Kidney (tissue), 14 donors: ENCODE data around the gene DPAGT1. TPM values are rescaled to one million over a fixed set of nuclear protein-coding genes. Genes with fewer than 3 reads are reported as not detected.
A peak's percentile ranks its signal among the peaks of the same experiment; 100 is the strongest.

ENCODE experiments used
- DNase-seq, 5 donors: peaks; one replicate each; pipeline ENCODE4 v3.0.0-alpha.2; 2013 to 2020
- FAIRE-seq: peaks from 2 replicates; lab custom pipeline; 2012; peaks lifted over from hg19 to GRCh38; lab: Jason Lieb, UNC
- H3K27ac ChIP-seq, 2 donors: one replicate each; pipeline ENCODE4 v1.7.0; 2013; ENCODE audit warnings: low read depth in 2 of 2, low read length in 2 of 2, inconsistent platforms in 1 of 2
- H3K27me3 ChIP-seq: one replicate; pipeline ENCODE4 v1.7.1; 2013; ENCODE audit warnings: low read length, inconsistent platforms; ENCODE audit not compliant: control insufficient read depth, insufficient read depth
- H3K36me3 ChIP-seq, 3 donors: one replicate each; pipeline versions ENCODE4 v1.7.0 to v1.7.1; 2013; ENCODE audit warnings: low read length in 3 of 3, control low read depth in 1 of 3, inconsistent platforms in 1 of 3; ENCODE audit not compliant: insufficient read depth in 3 of 3, control insufficient read depth in 2 of 3
- H3K4me1 ChIP-seq, 3 donors: one replicate each; pipeline versions ENCODE4 v1.7.0 to v1.7.1; 2013; ENCODE audit warnings: low read length in 3 of 3, inconsistent platforms in 1 of 3, low read depth in 1 of 3; ENCODE audit not compliant: control insufficient read depth in 2 of 3, insufficient read depth in 2 of 3
- H3K4me3 ChIP-seq, 3 donors: one replicate each; pipeline versions ENCODE4 v1.7.0 to v1.8.1; 2013; ENCODE audit warnings: low read length in 3 of 3, control low read depth in 1 of 3, inconsistent platforms in 1 of 3
- H3K9ac ChIP-seq, 3 donors: one replicate each; pipeline versions ENCODE4 v1.7.0 to v1.7.1; 2013; ENCODE audit warnings: low read length in 3 of 3, control low read depth in 1 of 3, inconsistent platforms in 1 of 3
- H3K9me3 ChIP-seq, 3 donors: one replicate each; pipeline versions ENCODE4 v1.7.0 to v1.7.1; 2013; ENCODE audit warnings: low read length in 3 of 3, control low read depth in 1 of 3, inconsistent platforms in 1 of 3; ENCODE audit not compliant: control insufficient read depth in 2 of 3, insufficient read depth in 1 of 3
- intact Hi-C: fragments of 100-400 bp; cut with DNase I; formaldehyde crosslinking; loops from one replicate; pipeline ENCODE4 v1.11.1; 2022
- polyA plus RNA-seq: library from polyadenylated mRNA; stranded (reverse); fragments of 350-450 nt; fragmentation: Illumina TruSeq; extraction: RNeasy Lipid Tissue Mini Kit (QIAGEN cat#74804); gene quantifications from one replicate; pipeline ENCODE4 v1.2.3, GENCODE V29; 2014; ENCODE audit warnings: low read depth, low replicate concordance; ENCODE audit not compliant: insufficient read depth
- total RNA-seq: library from RNA; stranded (reverse); fragmentation: NEBNext Ultra II Directional; extraction: Animal tissue kit (Norgen Biotek cat#: 25700); gene quantifications from one replicate; pipeline ENCODE4 v1.2.1, GENCODE V29; 2021
- TF ChIP-seq, protein P1 (sequence below): IDR thresholded peaks from 3 replicates; pipeline ENCODE4 v1.5.1; 2012; ENCODE audit warnings: mild to moderate bottlenecking, moderate library complexity, borderline replicate concordance; ENCODE audit not compliant: insufficient read depth; ENCODE audit errors: extremely low read depth
- donor health status: control.
- donor health status: control.
- donor health status: control.
- donor health status: control.
- donor health status: control.
- donor health status: DM: yes; HTN: yes; CAD: no.
- donor health status: Normal renal cell carcinoma (clear cell type).

DPAGT1 gene
- total and polyA plus RNA-seq, 2 donors from 2014 or later: 34.8 to 41.0 TPM

DNA sequence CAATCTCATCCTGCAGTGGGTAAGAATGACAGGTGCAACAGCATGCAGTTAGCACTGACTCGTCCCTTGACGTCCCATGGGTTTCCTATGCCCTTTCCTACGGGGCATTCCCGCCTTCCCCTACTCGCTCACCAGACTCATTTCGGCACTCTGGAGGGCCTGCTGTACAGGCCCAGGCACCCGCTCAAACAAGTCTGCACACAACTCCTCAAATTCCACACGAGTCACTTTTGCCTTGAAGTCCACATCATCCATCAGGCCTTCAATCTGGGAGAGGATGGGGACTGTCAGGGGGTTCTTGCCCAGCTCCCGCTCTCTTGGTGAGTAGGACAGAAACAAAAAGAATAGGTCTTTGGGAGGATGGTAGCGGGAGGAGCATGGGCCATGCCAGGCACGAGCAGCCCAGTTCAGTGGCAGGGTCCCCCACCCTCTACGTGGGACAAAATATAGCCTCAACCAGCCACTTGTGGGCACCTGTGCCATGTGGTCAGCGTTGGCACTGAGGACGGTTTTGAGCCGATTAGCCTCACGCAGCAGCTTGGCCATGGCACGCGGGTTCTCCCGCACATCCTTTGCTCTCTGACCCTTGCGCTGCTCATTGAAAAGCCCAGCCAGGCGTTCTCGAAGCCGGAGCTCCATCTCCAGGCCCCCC, 49.4 kb downstream of the DPAGT1 start:
- Histone ChIP-seq H3K9ac (no peak overlapping the region), H3K36me3 (peaks cover 0 to 61% (median 59%) of the 10 kb centered on the region in 3 donors), H3K27me3 (no peaks in the 10 kb centered on the region), H3K4me1 (peaks cover 0 to 9% (median 5%) of the 10 kb centered on the region in 3 donors), H3K9me3 (no peaks in the 10 kb centered on the region), H3K27ac (no peak overlapping the region), H3K4me3 (no peak overlapping the region)
- TF ChIP-seq, protein P1, sequence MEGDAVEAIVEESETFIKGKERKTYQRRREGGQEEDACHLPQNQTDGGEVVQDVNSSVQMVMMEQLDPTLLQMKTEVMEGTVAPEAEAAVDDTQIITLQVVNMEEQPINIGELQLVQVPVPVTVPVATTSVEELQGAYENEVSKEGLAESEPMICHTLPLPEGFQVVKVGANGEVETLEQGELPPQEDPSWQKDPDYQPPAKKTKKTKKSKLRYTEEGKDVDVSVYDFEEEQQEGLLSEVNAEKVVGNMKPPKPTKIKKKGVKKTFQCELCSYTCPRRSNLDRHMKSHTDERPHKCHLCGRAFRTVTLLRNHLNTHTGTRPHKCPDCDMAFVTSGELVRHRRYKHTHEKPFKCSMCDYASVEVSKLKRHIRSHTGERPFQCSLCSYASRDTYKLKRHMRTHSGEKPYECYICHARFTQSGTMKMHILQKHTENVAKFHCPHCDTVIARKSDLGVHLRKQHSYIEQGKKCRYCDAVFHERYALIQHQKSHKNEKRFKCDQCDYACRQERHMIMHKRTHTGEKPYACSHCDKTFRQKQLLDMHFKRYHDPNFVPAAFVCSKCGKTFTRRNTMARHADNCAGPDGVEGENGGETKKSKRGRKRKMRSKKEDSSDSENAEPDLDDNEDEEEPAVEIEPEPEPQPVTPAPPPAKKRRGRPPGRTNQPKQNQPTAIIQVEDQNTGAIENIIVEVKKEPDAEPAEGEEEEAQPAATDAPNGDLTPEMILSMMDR: no peak
- DNase-seq (peak in 1 of 5 donors; percentile 46), FAIRE-seq (no peak)
- intact Hi-C loops: no loop called here

DNA sequence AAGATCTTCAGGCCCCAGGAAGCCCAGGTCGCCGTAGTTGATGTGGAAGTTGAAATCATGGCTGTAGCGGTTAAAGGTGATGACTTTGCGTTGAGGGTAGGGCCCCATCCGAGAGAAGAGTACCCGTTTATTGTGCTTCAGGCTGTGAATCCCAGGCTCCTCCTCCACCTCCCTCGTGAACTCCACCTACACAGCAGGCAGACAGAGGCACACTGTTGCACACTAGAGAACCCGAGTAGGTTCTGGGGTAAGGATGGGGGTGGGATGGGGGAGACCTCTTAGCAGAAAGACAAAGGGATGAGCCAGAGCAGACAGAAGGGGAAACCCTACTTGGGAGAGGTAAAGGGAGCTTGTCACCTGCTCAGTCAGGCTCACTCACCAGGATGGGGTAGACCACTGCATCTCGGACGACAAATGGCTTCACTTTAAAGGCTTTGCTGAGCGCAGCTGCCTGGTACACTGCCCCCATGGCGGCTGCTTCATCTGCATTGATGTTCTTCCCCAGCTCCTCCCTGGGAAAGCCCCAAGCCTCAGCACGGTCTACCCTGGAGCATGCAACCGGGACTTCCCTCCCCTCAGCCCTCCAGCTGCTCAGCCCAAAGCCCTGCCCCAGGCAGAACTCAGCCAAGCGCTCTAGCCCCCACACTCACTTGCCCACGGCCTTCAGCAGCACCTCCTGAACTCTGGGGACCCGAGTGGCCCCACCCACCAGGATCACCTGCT, 50.1 kb downstream of the DPAGT1 start:
- Histone ChIP-seq H3K4me3 (no peak overlapping the region), H3K27me3 (no peaks in the 10 kb centered on the region), H3K36me3 (peaks cover 0 to 64% (median 62%) of the 10 kb centered on the region in 3 donors), H3K9ac (no peak overlapping the region), H3K9me3 (no peaks in the 10 kb centered on the region), H3K4me1 (peaks cover 0 to 9% (median 5%) of the 10 kb centered on the region in 3 donors), H3K27ac (no peak overlapping the region)
- TF ChIP-seq, protein P1: no peak
- DNase-seq (peak in 1 of 5 donors; percentile 39), FAIRE-seq (no peak)
- intact Hi-C loops: no loop called here

DNA sequence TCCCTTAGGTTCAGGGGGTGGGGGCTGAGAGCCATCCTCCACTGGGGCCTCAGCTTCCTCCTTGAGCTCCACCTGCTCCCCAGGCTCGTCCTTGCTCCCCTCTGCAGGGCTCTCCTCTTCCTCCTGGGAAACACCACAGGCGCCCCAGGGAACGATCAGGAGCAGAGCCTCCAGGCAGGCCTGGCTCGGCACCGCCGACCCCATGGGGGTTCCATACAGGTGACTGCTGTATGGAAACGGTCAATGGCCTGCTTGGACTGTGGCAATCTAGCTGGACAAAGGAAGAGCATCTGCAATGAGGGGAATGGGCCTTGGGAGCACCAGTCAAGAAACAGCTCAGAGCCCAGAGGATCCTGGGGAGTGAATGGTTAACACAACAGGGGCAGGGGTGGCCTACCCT, 52.6 kb downstream of the DPAGT1 start:
- FAIRE-seq: no peak
- Histone ChIP-seq H3K4me1 (no peaks in the 10 kb centered on the region), H3K36me3 (peaks cover 0 to 67% (median 59%) of the 10 kb centered on the region in 3 donors), H3K9me3 (no peaks in the 10 kb centered on the region), H3K4me3 (no peak overlapping the region), H3K27ac (no peak overlapping the region), H3K27me3 (no peaks in the 10 kb centered on the region), H3K9ac (no peak overlapping the region)
- intact Hi-C loops: no loop called here
- DNase-seq: peak in 1 of 5 donors; percentile 48
- TF ChIP-seq, protein P1: no peak
